ENCODE data around the gene BCCIP.

GRCh38 chr10:125880719-125881118 is 57.4 kb downstream of the BCCIP start:
- TF ChIP-seq ZBTB33 (IDR thresholded peaks at IDR 0.05) = no peak
- TF ChIP-seq CTCF (IDR thresholded peaks at IDR 0.05; ENCODE audit: low read depth, low read length, missing input control) = no peak
- TF ChIP-seq, protein P1, sequence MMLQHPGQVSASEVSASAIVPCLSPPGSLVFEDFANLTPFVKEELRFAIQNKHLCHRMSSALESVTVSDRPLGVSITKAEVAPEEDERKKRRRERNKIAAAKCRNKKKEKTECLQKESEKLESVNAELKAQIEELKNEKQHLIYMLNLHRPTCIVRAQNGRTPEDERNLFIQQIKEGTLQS (IDR thresholded peaks at IDR 0.05) = no peak
- TF ChIP-seq EGR1 (IDR thresholded peaks at IDR 0.05; ENCODE audit: low read depth in 2 of 2) = no peak
- TF ChIP-seq RXRA (IDR thresholded peaks at IDR 0.05) = no peak
- no peak for TF ChIP-seq MAX (IDR thresholded peaks at IDR 0.05)
- no peak for TF ChIP-seq RAD21 (IDR thresholded peaks at IDR 0.05)
- no peak for TF ChIP-seq SP1 (IDR thresholded peaks at IDR 0.05)
- TF ChIP-seq TAF1 (conservative IDR thresholded peaks at IDR 0.05) = no peak
- TF ChIP-seq JUND (IDR thresholded peaks at IDR 0.05) = no peak
- TF ChIP-seq FOXA1 (IDR thresholded peaks at IDR 0.05) = no peak
- TF ChIP-seq REST (IDR thresholded peaks at IDR 0.05) = no peak
- no peak for TF ChIP-seq FOXA2 (IDR thresholded peaks at IDR 0.05)
- no peak for TF ChIP-seq YY1 (IDR thresholded peaks at IDR 0.05)

Data from liver (tissue), 3 donors.